Measurements from ENCODE around the gene FMN2.

The FMN2 gene

DNA sequence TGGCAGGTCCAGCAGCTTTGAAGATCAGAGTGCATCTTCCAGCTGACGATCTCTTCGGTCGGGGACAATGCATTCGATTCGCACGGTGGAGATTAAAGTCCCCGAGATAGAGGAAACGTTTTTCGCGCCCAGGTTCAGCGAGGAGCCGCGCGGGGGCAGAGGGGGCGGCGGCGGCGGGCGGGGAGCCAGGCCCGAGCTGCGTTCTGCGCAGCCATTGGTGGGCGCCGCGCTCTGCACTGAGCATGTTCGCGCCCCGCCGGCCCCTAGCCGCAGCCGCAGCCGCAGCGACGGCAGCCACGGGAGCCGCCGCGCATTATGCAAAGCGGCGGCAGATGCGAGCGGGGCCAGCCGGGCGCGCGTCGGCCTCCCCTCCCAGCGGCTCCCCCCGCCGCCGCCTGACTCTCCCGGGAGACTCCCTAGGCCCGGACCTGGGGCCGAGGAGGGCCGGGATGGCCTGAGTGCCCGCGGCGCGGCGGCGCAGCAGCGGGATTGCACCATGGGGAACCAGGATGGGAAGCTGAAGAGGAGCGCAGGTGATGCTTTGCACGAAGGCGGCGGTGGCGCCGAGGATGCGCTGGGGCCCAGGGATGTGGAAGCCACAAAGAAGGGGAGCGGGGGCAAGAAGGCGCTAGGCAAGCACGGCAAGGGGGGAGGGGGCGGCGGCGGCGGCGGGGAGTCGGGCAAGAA, at the start of gene FMN2:
Gene FMN2, plus strand, starts transcription at position 270 of the 687 bp plus-strand sequence. Its CDS starts 227 bp downstream, at position 497.
- Histone ChIP-seq H3K4me3 (ENCODE audit: low read depth, low read length) (peak within 1 kb of the TSS; percentile 89), H3K4me1 (ENCODE audit: control insufficient read depth, insufficient read depth, low read length) (peaks cover 26% of the 10 kb centered on the region), H3K9me3 (ENCODE audit: control insufficient read depth, insufficient read depth, low read depth, low read length) (no peaks in the 10 kb centered on the region), H3K27ac (ENCODE audit: extremely low read depth, low read depth, low read length) (peak within 1 kb of the TSS; percentile 83), H3K36me3 (ENCODE audit: control insufficient read depth in 2 of 2, insufficient read depth in 1 of 2, low read length in 2 of 2) (no peaks in the 10 kb centered on the region)
- ChIA-PET CTCF (interaction anchor here (0.6 to 5.4 kb wide), 15 partner anchors 13 to 350 kb away, joined by 3 to 39 read pairs (median 3); no protein-coding TSS in a partner anchor), POLR2A (interaction anchor here (0.9 to 2.5 kb wide), 5 partner anchors 8 to 26 kb away, joined by 3 to 11 read pairs (median 6); no protein-coding TSS in a partner anchor)
- TF ChIP-seq, protein P1, sequence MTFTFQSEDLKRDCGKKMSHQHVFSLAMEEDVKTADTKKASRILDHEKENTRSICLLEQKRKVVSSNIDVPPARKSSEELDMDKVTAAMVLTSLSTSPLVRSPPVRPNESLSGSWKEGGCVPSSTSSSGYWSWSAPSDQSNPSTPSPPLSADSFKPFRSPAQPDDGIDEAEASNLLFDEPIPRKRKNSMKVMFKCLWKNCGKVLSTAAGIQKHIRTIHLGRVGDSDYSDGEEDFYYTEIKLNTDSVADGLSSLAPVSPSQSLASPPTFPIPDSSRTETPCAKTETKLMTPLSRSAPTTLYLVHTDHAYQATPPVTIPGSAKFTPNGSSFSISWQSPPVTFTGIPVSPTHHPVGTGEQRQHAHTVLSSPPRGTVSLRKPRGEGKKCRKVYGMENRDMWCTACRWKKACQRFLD (tag by site-specific recombination; IDR thresholded peaks at IDR 0.05) = no peak
- TF ChIP-seq ZFP41 (tag by site-specific recombination; IDR thresholded peaks at IDR 0.05; ENCODE audit: borderline replicate concordance) (no peak), ZFP69B (tag by site-specific recombination; IDR thresholded peaks at IDR 0.05) (peak; percentile 32; the same call in 1 of the 2 replicates), ZNF624 (tag by site-specific recombination; IDR thresholded peaks at IDR 0.05) (no peak), ZBTB20 (tag by site-specific recombination; IDR thresholded peaks at IDR 0.05) (peak; percentile 67), ZBTB8A (tag by site-specific recombination; IDR thresholded peaks at IDR 0.05) (peak; percentile 56; the same call in 1 of the 2 replicates), EGR2 (tag by site-specific recombination; IDR thresholded peaks at IDR 0.05; ENCODE audit: low read depth) (peak; percentile 76), ZNF837 (tag by site-specific recombination; IDR thresholded peaks at IDR 0.05) (no peak), ZNF548 (tag by site-specific recombination; IDR thresholded peaks at IDR 0.05) (no peak), HOXD13 (CRISPR knock-in tag; IDR thresholded peaks at IDR 0.05; ENCODE audit: borderline replicate concordance) (no peak), ZFP37 (tag by site-specific recombination; IDR thresholded peaks at IDR 0.05) (no peak), BCL11B (tag by site-specific recombination; IDR thresholded peaks at IDR 0.05; ENCODE audit: low read depth) (no peak), ZBTB1 (tag by site-specific recombination; IDR thresholded peaks at IDR 0.05) (no peak), ZNF621 (tag by site-specific recombination; IDR thresholded peaks at IDR 0.05) (no peak), ZNF777 (tag by site-specific recombination; IDR thresholded peaks at IDR 0.05; ENCODE audit: borderline replicate concordance) (no peak), ZSCAN16 (tag by site-specific recombination; IDR thresholded peaks at IDR 0.05) (no peak), RBAK (tag by site-specific recombination; IDR thresholded peaks at IDR 0.05) (no peak), KLF9 (tag by site-specific recombination; IDR thresholded peaks at IDR 0.05; ENCODE audit: low read depth) (no peak), ZNF214 (tag by site-specific recombination; IDR thresholded peaks at IDR 0.05; ENCODE audit: borderline replicate concordance) (no peak), ZNF558 (tag by site-specific recombination; IDR thresholded peaks at IDR 0.05) (no peak), ZNF521 (tag by site-specific recombination; IDR thresholded peaks at IDR 0.05) (no peak), GLIS1 (tag by site-specific recombination; IDR thresholded peaks at IDR 0.05) (no peak), SCRT1 (tag by site-specific recombination; IDR thresholded peaks at IDR 0.05; ENCODE audit: borderline replicate concordance) (no peak), ZNF292 (tag by site-specific recombination; IDR thresholded peaks at IDR 0.05; ENCODE audit: borderline replicate concordance, low read depth) (no peak), ZNF23 (tag by site-specific recombination; IDR thresholded peaks at IDR 0.05; ENCODE audit: borderline replicate concordance) (no peak), ZNF2 (tag by site-specific recombination; IDR thresholded peaks at IDR 0.05) (no peak; the same call in 1 of the 2 replicates), ZNF830 (tag by site-specific recombination; IDR thresholded peaks at IDR 0.05; ENCODE audit: low read depth) (no peak), ZNF10 (tag by site-specific recombination; IDR thresholded peaks at IDR 0.05) (0 out of 2 replicates have a peak, but pooled peaks have one; percentile 45), ZSCAN30 (tag by site-specific recombination; IDR thresholded peaks at IDR 0.05) (peak; percentile 95), ZNF776 (tag by site-specific recombination; IDR thresholded peaks at IDR 0.05; ENCODE audit: borderline replicate concordance) (no peak), ZNF121 (tag by site-specific recombination; IDR thresholded peaks at IDR 0.05) (no peak), ZNF654 (tag by site-specific recombination; IDR thresholded peaks at IDR 0.05; ENCODE audit: low read depth) (no peak)
- TF ChIP-seq, protein P2, sequence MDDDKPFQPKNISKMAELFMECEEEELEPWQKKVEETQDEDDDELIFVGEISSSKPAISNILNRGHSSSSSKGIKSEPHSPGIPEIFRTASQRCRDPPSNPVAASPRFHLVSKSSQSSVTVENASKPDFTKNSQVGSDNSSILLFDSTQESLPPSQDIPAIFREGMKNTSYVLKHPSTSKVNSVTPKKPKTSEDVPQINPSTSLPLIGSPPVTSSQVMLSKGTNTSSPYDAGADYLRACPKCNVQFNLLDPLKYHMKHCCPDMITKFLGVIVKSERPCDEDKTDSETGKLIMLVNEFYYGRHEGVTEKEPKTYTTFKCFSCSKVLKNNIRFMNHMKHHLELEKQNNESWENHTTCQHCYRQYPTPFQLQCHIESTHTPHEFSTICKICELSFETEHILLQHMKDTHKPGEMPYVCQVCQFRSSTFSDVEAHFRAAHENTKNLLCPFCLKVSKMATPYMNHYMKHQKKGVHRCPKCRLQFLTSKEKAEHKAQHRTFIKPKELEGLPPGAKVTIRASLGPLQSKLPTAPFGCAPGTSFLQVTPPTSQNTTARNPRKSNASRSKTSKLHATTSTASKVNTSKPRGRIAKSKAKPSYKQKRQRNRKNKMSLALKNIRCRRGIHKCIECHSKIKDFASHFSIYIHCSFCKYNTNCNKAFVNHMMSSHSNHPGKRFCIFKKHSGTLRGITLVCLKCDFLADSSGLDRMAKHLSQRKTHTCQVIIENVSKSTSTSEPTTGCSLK (tag by site-specific recombination; IDR thresholded peaks at IDR 0.05) = no peak
- TF ChIP-seq, protein P3, sequence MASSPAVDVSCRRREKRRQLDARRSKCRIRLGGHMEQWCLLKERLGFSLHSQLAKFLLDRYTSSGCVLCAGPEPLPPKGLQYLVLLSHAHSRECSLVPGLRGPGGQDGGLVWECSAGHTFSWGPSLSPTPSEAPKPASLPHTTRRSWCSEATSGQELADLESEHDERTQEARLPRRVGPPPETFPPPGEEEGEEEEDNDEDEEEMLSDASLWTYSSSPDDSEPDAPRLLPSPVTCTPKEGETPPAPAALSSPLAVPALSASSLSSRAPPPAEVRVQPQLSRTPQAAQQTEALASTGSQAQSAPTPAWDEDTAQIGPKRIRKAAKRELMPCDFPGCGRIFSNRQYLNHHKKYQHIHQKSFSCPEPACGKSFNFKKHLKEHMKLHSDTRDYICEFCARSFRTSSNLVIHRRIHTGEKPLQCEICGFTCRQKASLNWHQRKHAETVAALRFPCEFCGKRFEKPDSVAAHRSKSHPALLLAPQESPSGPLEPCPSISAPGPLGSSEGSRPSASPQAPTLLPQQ (tag by site-specific recombination; IDR thresholded peaks at IDR 0.05) = peak; percentile 80
- TF ChIP-seq, protein P4, sequence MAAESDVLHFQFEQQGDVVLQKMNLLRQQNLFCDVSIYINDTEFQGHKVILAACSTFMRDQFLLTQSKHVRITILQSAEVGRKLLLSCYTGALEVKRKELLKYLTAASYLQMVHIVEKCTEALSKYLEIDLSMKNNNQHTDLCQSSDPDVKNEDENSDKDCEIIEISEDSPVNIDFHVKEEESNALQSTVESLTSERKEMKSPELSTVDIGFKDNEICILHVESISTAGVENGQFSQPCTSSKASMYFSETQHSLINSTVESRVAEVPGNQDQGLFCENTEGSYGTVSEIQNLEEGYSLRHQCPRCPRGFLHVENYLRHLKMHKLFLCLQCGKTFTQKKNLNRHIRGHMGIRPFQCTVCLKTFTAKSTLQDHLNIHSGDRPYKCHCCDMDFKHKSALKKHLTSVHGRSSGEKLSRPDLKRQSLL (tag by site-specific recombination; IDR thresholded peaks at IDR 0.05) = no peak
